ENCODE data around the gene DNER.

Gene DNER

GRCh38 chr2:229445501-229446211 is 268.7 kb downstream of the DNER start:
- in situ Hi-C loops (cut with HindIII; ENCODE audit: low sequenced_read_pairs), result no loop called here

- in situ Hi-C loops (cut with HindIII; ENCODE audit: low sequenced_read_pairs), result no loop called here
Observed at GRCh38 chr2:229445019-229445418, 269.3 kb downstream of the DNER start.

GRCh38 chr2:229443546-229444268 is 270.6 kb downstream of the DNER start:
- in situ Hi-C loops (cut with HindIII; ENCODE audit: low sequenced_read_pairs), result no loop called here

GRCh38 chr2:229443141-229443540 is 271.2 kb downstream of the DNER start:
- in situ Hi-C loops (cut with HindIII; ENCODE audit: low sequenced_read_pairs), result no loop called here

- in situ Hi-C loops (cut with HindIII; ENCODE audit: low sequenced_read_pairs), result no loop called here
Observed at GRCh38 chr2:229438430-229439159, 275.8 kb downstream of the DNER start.

DNA sequence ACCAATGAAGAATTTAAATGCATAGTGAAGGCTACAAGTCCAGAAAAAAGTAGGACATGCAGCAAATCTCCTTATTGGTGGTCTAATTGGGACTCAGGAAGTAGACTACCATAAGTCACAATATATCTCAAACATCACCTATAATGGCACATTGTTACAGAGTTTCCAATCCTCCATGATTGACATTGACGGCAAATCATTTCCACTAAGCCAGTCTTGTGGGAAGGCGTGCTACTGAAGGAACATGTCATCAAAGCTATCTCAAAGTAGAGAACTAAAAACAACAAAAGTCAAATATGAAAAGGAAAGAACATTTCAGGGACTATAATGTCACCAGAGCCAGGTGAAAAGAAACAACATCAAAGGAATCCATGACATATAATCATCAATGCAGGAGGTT is 276.9 kb downstream of the DNER start:
- in situ Hi-C loops (cut with HindIII; ENCODE audit: low sequenced_read_pairs), result no loop called here

DNA sequence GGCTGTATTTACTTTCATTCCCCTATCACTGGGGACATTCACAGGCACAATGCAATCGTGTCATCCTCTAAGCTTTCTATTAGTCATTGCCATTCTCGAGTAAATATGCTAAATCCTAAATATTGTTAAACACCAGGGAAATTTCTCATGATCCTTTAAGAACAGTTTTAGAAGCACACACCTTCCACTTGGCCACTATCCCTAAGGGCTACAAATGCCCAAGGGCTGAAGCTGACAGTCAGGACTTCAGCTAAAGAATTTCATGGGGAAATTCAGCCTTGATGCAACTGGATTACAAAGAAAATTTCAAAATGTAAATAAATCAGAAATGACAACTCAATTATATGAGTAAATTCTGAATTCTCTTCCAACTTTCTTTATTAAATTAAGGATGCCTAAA is 280.2 kb downstream of the DNER start:
- in situ Hi-C loops (cut with HindIII; ENCODE audit: low sequenced_read_pairs), result no loop called here

DNA sequence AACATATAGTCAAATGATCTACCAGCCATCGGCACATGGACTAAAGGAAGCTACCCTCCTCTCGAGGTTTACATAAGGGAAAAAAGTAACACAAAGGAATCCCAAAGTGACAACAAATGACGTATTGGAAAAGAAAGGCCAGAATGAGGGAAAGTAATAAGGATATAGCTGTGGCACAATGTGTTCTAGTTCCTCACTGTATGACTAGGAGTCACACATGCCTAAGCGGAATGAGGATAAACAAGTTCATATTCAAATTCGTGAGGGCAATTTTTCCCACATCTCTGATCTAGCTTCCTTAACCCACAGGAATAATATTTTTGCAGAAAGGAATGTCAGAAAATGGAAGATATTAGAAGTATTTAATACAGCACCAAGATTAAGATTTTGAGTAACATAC is 281.0 kb downstream of the DNER start:
- in situ Hi-C loops (cut with HindIII; ENCODE audit: low sequenced_read_pairs), result no loop called here

DNA sequence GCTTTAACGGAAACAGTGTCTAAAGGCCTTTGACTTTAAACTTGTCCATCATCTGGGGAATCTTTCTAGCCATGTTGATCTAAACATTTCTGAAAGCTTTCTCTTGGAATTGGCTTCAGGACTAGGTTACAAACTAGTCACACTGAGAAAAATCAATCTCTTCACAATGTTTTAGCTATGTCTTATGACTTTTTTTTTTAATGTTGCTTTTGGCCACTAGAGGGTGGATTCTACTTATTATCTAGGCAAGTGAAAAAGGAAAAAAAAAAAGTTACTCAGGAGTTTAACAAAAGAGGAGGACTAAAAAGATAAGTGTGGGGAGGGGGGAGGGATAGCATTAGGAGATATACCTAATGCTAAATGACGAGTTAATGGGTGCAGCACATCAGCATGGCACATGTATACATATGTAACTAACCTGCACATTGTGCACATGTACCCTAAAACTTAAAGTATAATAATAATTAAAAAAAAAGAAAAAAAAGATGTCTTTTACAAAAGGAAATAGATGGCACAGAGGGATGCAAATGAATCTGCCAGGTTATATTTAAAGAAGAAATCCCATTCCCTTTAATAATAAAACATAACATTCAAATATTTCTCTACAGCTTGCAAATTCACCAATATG is 282.9 kb downstream of the DNER start:
- in situ Hi-C loops (cut with HindIII; ENCODE audit: low sequenced_read_pairs), result no loop called here

- in situ Hi-C loops (cut with HindIII; ENCODE audit: low sequenced_read_pairs), result no loop called here
Observed at GRCh38 chr2:229429589-229429988, 284.8 kb downstream of the DNER start.

DNA sequence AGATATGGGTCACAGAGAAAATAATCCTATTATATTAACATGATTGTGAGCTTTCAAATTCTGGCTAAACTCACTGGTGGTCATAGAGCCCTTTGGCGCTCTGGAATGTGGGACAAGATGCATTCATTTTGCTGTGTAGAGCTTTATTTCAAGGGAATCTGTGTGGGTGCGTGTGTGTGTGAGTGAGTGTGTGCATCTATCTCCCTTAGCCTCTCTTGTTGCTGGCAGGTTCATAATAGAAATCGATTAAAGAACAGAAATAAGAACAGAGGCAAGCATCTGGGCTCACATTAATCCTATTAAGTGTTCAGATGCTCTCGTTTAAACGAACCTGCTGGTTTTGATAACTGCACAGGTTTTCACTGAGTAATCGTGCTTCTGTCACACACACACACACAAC is 287.9 kb downstream of the DNER start:
- in situ Hi-C loops (cut with HindIII; ENCODE audit: low sequenced_read_pairs), result no loop called here

DNA sequence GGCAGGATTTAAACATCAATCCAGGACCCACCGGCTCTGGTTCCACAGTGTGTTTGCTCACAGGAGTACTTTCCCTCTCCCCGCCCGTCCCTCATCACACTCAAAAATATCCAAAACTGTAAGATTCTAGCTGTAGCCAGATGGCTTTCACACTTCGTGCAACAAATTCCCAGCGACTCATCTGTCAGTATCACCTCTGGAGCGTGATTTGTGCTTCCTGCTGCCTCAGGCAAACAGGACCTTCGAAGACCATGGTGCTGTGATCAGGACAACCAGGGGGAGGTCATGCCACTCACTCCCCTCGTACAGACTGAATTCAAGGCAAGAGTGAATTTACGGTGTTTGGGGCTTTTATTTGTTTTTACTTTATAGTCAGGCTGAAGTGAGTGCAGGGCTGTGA is 288.8 kb downstream of the DNER start:
- in situ Hi-C loops (cut with HindIII; ENCODE audit: low sequenced_read_pairs), result no loop called here

- in situ Hi-C loops (cut with HindIII; ENCODE audit: low sequenced_read_pairs), result no loop called here
Observed at GRCh38 chr2:229422063-229422462, 292.3 kb downstream of the DNER start.

DNA sequence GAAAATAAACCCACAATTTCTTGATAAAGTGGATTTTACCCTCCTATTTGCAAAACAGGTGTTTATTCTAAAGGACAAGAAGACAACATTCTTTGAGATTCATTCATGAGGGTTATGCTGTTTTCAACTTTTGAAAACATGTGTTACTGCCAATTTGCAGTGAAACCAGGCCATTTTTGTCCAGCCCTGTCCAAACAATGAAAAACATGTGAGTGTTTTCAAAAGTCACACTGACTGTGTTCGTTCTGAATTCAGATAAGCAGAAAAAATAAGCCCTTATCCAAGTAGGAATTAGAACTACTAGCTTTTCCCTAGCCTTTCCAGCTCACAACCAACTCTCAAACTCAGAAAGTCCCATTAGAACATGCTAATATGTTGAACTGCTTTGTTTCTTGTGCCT is 295.2 kb downstream of the DNER start:
- in situ Hi-C loops (cut with HindIII; ENCODE audit: low sequenced_read_pairs), result no loop called here

- in situ Hi-C loops (cut with HindIII; ENCODE audit: low sequenced_read_pairs), result no loop called here
Observed at GRCh38 chr2:229417916-229418315, 296.4 kb downstream of the DNER start.

GRCh38 chr2:229417176-229417575 is 297.2 kb downstream of the DNER start:
- in situ Hi-C loops (cut with HindIII; ENCODE audit: low sequenced_read_pairs), result no loop called here

- in situ Hi-C loops (cut with HindIII; ENCODE audit: low sequenced_read_pairs), result no loop called here
Observed at GRCh38 chr2:229416116-229416694, 298.1 kb downstream of the DNER start.

- in situ Hi-C loops (cut with HindIII; ENCODE audit: low sequenced_read_pairs), result no loop called here
Observed at GRCh38 chr2:229414631-229415030, 299.7 kb downstream of the DNER start.

DNA sequence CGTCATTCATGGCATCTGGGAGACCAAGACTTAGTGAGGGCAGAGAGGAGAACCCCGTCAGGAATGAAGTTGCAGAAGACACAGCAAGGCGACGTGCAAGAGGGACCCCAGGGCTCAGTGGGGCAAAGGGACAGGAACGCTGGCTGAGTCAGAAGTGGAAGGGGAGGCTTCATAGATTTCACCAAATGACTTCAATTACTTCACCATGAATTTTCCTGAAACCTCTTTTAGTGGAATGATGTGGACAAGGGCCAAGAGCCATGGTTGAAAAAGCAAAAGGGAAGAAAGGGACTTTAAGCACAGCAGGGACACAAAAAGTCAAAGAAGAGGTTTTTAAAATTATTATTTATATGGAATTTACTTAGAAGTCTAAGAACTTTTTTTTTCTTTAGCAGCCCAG is 301.7 kb downstream of the DNER start:
- in situ Hi-C loops (cut with HindIII; ENCODE audit: low sequenced_read_pairs), result no loop called here

DNA sequence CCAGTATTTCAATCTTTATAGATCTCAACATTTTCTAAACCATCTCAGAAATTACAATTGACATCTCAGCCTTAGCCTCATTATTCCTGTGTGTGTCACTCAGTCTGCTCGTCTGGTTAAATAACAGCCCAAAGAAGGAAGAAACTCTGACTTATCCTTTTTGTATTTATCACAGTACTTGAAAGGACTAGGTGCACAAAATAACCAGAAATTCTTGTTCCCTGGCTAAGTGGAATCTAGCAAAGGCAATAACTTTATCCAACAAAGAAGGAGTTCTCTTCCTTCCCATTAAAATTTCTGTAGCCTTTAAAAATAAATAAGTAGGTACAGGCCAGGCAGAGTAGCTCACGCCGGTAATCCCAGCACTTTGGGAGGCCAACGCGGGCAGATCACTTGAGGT is 303.4 kb downstream of the DNER start:
- in situ Hi-C loops (cut with HindIII; ENCODE audit: low sequenced_read_pairs), result no loop called here

GRCh38 chr2:229410264-229410663 is 304.1 kb downstream of the DNER start:
- in situ Hi-C loops (cut with HindIII; ENCODE audit: low sequenced_read_pairs), result no loop called here

Measured in DLD1 (cell line).